A549 (cell line): Measurements from ENCODE around the gene TRIM56. TPM values are rescaled to one million over a fixed set of nuclear protein-coding genes. Genes with fewer than 3 reads are reported as not detected.

Source experiments
- ATAC-seq, 2 experiments: fragments of 200-7000 bp in 1 of 2; fragments of >200 bp in 1 of 2; cut with Nextera tagmentation in 1 of 2; cut with Tn5 transposase in 1 of 2; 3 replicates each; pipeline versions ENCODE4 v1.8.0 to v1.9.1; 2018 to 2020; ENCODE audit warnings: mild to moderate bottlenecking in 1 of 2, moderate library complexity in 1 of 2
- CTCF ChIA-PET: fragments of 300-600 bp; sonication (Branson Sonifier 250); formaldehyde crosslinking; extraction: SDS; loops from one replicate; lab custom pipeline; 2021; ENCODE audit warnings: antibody characterized with exemption, inconsistent platforms; lab: Yijun Ruan, JAX
- POLR2A ChIA-PET: fragments of 350-600 bp; formaldehyde crosslinking; extraction: SDS; loops from one replicate; lab custom pipeline; 2021; ENCODE audit warnings: antibody characterized with exemption, inconsistent platforms; lab: Yijun Ruan, JAX
- DNase-seq, 2 experiments: peaks; one replicate each; pipeline versions ENCODE4 v3.0.0 to v3.0.0-alpha.2; 2011 to 2016; ENCODE audit warnings: low read depth in 1 of 2, low spot score in 1 of 2
- FAIRE-seq: peaks from 2 replicates; lab custom pipeline; 2011; peaks lifted over from hg19 to GRCh38; lab: Jason Lieb, UNC
- H3K27ac ChIP-seq, 2 experiments: fragments of >200 bp; sonication (Bioruptor Twin); formaldehyde crosslinking; 3 replicates each; pipeline ENCODE4 v1.5.1; 2016 to 2017
- H3K4me1 ChIP-seq: fragments of >200 bp; sonication (Bioruptor Twin); formaldehyde crosslinking; 3 replicates; pipeline ENCODE4 v1.6.1; 2016
- H3K4me2 ChIP-seq: fragments of >200 bp; sonication (Bioruptor Twin); formaldehyde crosslinking; 3 replicates; pipeline ENCODE4 v1.6.1; 2016
- H3K4me3 ChIP-seq: fragments of >200 bp; sonication (Bioruptor Twin); formaldehyde crosslinking; 3 replicates; pipeline ENCODE4 v1.5.1; 2016
- H3K9me3 ChIP-seq: fragments of >200 bp; sonication (Bioruptor Twin); formaldehyde crosslinking; 3 replicates; pipeline ENCODE4 v1.6.1; 2016
- ATOH8 ChIP-seq: fragments of 250-450 bp; sonication (Bioruptor Pico); IDR thresholded peaks from 2 replicates; pipeline ENCODE4 v1.5.0; 2020; ENCODE audit warnings: low read depth, mild to moderate bottlenecking, moderate library complexity
- CEBPB ChIP-seq, 2 experiments: fragments of >200 bp in 1 of 2; sonication (Bioruptor Twin) in 1 of 2; formaldehyde crosslinking in 1 of 2; IDR thresholded peaks; 2 replicates each; pipeline ENCODE4 v1.6.1; 2012 to 2016
- CHD2 ChIP-seq: fragments of 150-350 bp; IDR thresholded peaks from 2 replicates; pipeline ENCODE4 v1.6.1; 2014; ENCODE audit warnings: low read length; ENCODE audit not compliant: partially characterized antibody
- EHF ChIP-seq: fragments of 250-450 bp; sonication (Bioruptor Pico); IDR thresholded peaks from 2 replicates; pipeline ENCODE4 v1.5.0; 2020; ENCODE audit warnings: mild to moderate bottlenecking
- EHMT2 ChIP-seq: fragments of 200-600 bp; sonication (generic); IDR thresholded peaks from 2 replicates; pipeline ENCODE4 v1.6.1; 2016; ENCODE audit warnings: antibody characterized with exemption, low read depth, mild to moderate bottlenecking, moderate library complexity
- ESRRA ChIP-seq: fragments of 150-350 bp; IDR thresholded peaks from 2 replicates; pipeline ENCODE4 v1.6.1; 2014; ENCODE audit warnings: mild to moderate bottlenecking, low read length, borderline replicate concordance
- GATA3 ChIP-seq: IDR thresholded peaks from 2 replicates; pipeline ENCODE4 v1.6.1; 2012; ENCODE audit warnings: borderline replicate concordance
- HEYL ChIP-seq: fragments of 250-450 bp; sonication (Bioruptor Pico); IDR thresholded peaks from 2 replicates; pipeline ENCODE4 v1.8.0; 2021; ENCODE audit warnings: mild to moderate bottlenecking, moderate library complexity
- HMGXB4 ChIP-seq: fragments of 250-450 bp; sonication (Bioruptor Pico); IDR thresholded peaks from 2 replicates; pipeline ENCODE4 v1.5.0; 2021; ENCODE audit warnings: mild to moderate bottlenecking, moderate library complexity, borderline replicate concordance
- HOXA7 ChIP-seq: fragments of 250-450 bp; sonication (Bioruptor Pico); IDR thresholded peaks from 2 replicates; pipeline ENCODE4 v1.5.0; 2020; ENCODE audit warnings: mild to moderate bottlenecking, moderate library complexity
- KDM5A ChIP-seq: fragments of 200-600 bp; sonication (generic); IDR thresholded peaks from 2 replicates; pipeline ENCODE4 v1.6.1; 2016; ENCODE audit warnings: antibody characterized with exemption, mild to moderate bottlenecking
- MAX ChIP-seq: IDR thresholded peaks from 2 replicates; pipeline ENCODE4 v1.6.1; 2012
- PBX3 ChIP-seq: IDR thresholded peaks from 2 replicates; pipeline ENCODE4 v1.6.1; 2012
- RARB ChIP-seq: fragments of 250-450 bp; sonication (Bioruptor Pico); IDR thresholded peaks from 2 replicates; pipeline ENCODE4 v1.8.0; 2021; ENCODE audit warnings: mild to moderate bottlenecking, moderate library complexity
- RCOR1 ChIP-seq: fragments of 150-350 bp; IDR thresholded peaks from 2 replicates; pipeline ENCODE4 v1.6.1; 2014; ENCODE audit warnings: antibody characterized with exemption, low read length, low read depth
- REST ChIP-seq: fragments of 200-600 bp; sonication (generic); IDR thresholded peaks from 2 replicates; pipeline ENCODE4 v1.6.1; 2016; ENCODE audit warnings: antibody characterized with exemption, mild to moderate bottlenecking, moderate library complexity
- RFX5 ChIP-seq: fragments of 450-650 bp; IDR thresholded peaks from 2 replicates; pipeline ENCODE4 v1.7.1; 2014; ENCODE audit warnings: antibody characterized with exemption, mild to moderate bottlenecking, moderate library complexity
- USF2 ChIP-seq: fragments of 450-650 bp; IDR thresholded peaks from 2 replicates; pipeline ENCODE4 v1.6.1; 2014; ENCODE audit warnings: antibody characterized with exemption
- ZC3H11A ChIP-seq: fragments of 450-650 bp; IDR thresholded peaks from 2 replicates; pipeline ENCODE4 v1.6.1; 2014; ENCODE audit warnings: antibody characterized with exemption, mild to moderate bottlenecking
- ZFP36 ChIP-seq: fragments of 450-650 bp; IDR thresholded peaks from 2 replicates; pipeline ENCODE4 v1.6.1; 2014; ENCODE audit warnings: borderline replicate concordance; ENCODE audit not compliant: partially characterized antibody
- WGBS: methylation state at CpG from one replicate; pipeline ENCODE4 v1.1.6; 2017; ENCODE audit errors: missing lambda C conversion rate; 5-methylcytosine and 5-hydroxymethylcytosine counted together
- polyA plus RNA-seq, 4 experiments: library from polyadenylated mRNA; depleted of rRNA in 3 of 4; stranded (reverse); fragments of >200 nt; fragmentation: RNase III in 1 of 4; extraction: RNeasy Plus Mini Kit Qiagen cat#74134 plus additional on column Dnase treatment in 1 of 4; gene quantifications; 2 replicates in 3 of 4; 3 replicates in 1 of 4; pipeline ENCODE4 v1.2.3, GENCODE V29; 2011 to 2017

Gene TRIM56
- polyA plus RNA-seq, 2 of the 4 experiments (the other 2 are of a cell fraction) = 3.9 to 16.5 TPM

GRCh38 chr7:101122933-101123702 is 37.8 kb downstream of the TRIM56 start:
- peak overlapping the region; percentile 88 for H3K4me2 ChIP-seq
- 95% methylated on average over 11 of the region's 11 CpGs for WGBS
- ATAC-seq = no peak

GRCh38 chr7:101123703-101124068 is 38.4 kb downstream of the TRIM56 start:
- no peaks in the 10 kb centered on the region; the same call in 2 of the 3 replicates for H3K9me3 ChIP-seq
- FAIRE-seq (no peak), ATAC-seq (no peak), DNase-seq (no peak)
- 88% methylated on average over 3 of the region's 3 CpGs for WGBS
- TF ChIP-seq ATOH8 (CRISPR knock-in tag) = no peak
- no peak for TF ChIP-seq EHMT2
- TF ChIP-seq KDM5A = no peak
- no peak for TF ChIP-seq HEYL
- no peak for TF ChIP-seq HMGXB4 (CRISPR knock-in tag)
- TF ChIP-seq ESRRA = no peak
- no peak for TF ChIP-seq ZFP36
- 0 out of 3 replicates have a peak overlapping the region, but pooled peaks have one; percentile 2 for H3K4me2 ChIP-seq
- H3K4me1 ChIP-seq = peaks cover 78% of the 10 kb centered on the region
- ChIA-PET CTCF (interaction anchor here (0.5 to 32.8 kb wide), 8 partner anchors 13 to 229 kb away, joined by 3 to 600 read pairs (median 9); partner anchors contain the start of gene ACHE), POLR2A (no interaction called here)
- H3K4me3 ChIP-seq = no peak overlapping the region
- peak overlapping the region; percentile 94 to 95 for H3K27ac ChIP-seq

More at GRCh38 chr7:101122933-101123702, 37.8 kb downstream of the TRIM56 start:
- H3K9me3 ChIP-seq = no peaks in the 10 kb centered on the region; the same call in 2 of the 3 replicates
- CTCF ChIA-PET = interaction anchor here (0.5 to 32.8 kb wide), 13 partner anchors 13 to 490 kb away, joined by 3 to 600 read pairs (median 4); partner anchors contain the start of gene ACHE
- peak overlapping the region; percentile 94 to 95 for H3K27ac ChIP-seq
- no peak for TF ChIP-seq PBX3
- no peak for TF ChIP-seq ESRRA
- 0 out of 2 replicates have a peak, but pooled peaks have one; percentile 5 for TF ChIP-seq RARB (CRISPR knock-in tag)
- FAIRE-seq (no peak), DNase-seq (no peak)
- H3K4me3 ChIP-seq = no peak overlapping the region
- POLR2A ChIA-PET = interaction anchor here (1.0 to 2.0 kb wide), 7 partner anchors 11 to 233 kb away, joined by 3 to 16 read pairs (median 5); partner anchors contain the start of gene UFSP1
- H3K4me1 ChIP-seq = peaks cover 79% of the 10 kb centered on the region

GRCh38 chr7:101124376-101125056 is 39.2 kb downstream of the TRIM56 start:
- H3K4me2 ChIP-seq = peak overlapping the region; percentile 94
- peak overlapping the region; percentile 94 to 95 for H3K27ac ChIP-seq
- no peak overlapping the region for H3K4me3 ChIP-seq
- H3K9me3 ChIP-seq = no peaks in the 10 kb centered on the region; the same call in 2 of the 3 replicates
- 27% methylated on average over 7 of the region's 7 CpGs for WGBS
- H3K4me1 ChIP-seq = peaks cover 77% of the 10 kb centered on the region
- FAIRE-seq (no peak), ATAC-seq (peak; percentile 8 to 12; a peak in 3 of 6 replicates), DNase-seq (peak; percentile 76 to 86)
- POLR2A ChIA-PET = interaction anchor here (0.6 to 0.7 kb wide), 3 partner anchors 16 to 243 kb away, joined by 3 to 5 read pairs (median 3); no protein-coding TSS in a partner anchor
- CTCF ChIA-PET = interaction anchor here (0.7 to 32.8 kb wide), 7 partner anchors 8 to 79 kb away, joined by 3 to 600 read pairs (median 5); no protein-coding TSS in a partner anchor
- no peak for TF ChIP-seq ESRRA
- TF ChIP-seq RFX5 = peak; percentile 81
- TF ChIP-seq HOXA7 = no peak
- no peak for TF ChIP-seq CHD2
- no peak for TF ChIP-seq CEBPB (IDR thresholded peaks at IDR 0.05)
- TF ChIP-seq EHF = no peak
- no peak for TF ChIP-seq ZC3H11A
- TF ChIP-seq REST = no peak
- peak; percentile 66 for TF ChIP-seq MAX
- no peak for TF ChIP-seq RCOR1
- peak; percentile 35; the same call in 1 of the 2 replicates for TF ChIP-seq USF2
- TF ChIP-seq GATA3 = peak; percentile 59; the same call in 1 of the 2 replicates
